ENCODE results near the gene APOC3. TPM values are rescaled to one million over a fixed set of nuclear protein-coding genes. Genes with fewer than 3 reads are reported as not detected.
A peak's percentile ranks its signal among the peaks of the same experiment; 100 is the strongest.

APOC3 gene
- total and polyA plus RNA-seq, 7 experiments from 2014 or later = not detected

DNA sequence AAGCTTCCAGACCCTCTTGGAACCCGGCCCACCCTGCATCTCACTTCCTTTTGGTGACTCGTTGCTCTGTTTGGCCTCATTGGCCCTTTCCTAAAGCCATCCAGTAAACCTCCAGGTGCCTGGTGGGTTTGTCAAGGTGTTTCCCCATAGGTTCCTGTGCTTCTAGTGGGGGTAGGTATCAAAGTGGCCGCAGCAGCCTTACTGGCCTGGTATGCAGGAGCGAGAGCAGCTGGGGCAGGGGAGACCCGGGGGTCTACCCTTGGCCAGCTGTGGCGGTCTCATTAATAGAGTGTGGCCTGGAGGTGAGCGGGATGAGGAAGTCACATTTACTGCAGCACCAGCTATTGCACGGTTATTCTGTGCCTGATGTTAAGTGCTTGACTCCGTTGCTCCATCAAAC lies 10.7 kb upstream of the APOC3 start:
- Mint-ChIP-seq H3K4me3 (no peak overlapping the region), H3K27ac (no peak overlapping the region), H3K27me3 (peaks cover 0 to 8% (median 0%) of the 10 kb centered on the region in 5 donors), H3K9me3 (no peaks in the 10 kb centered on the region), H3K4me1 (no peaks in the 10 kb centered on the region), H3K36me3 (no peaks in the 10 kb centered on the region)
- H3K4me1 ChIP-seq (ENCODE audit: control insufficient read depth in 2 of 2, insufficient read depth in 2 of 2, low read length in 2 of 2) = no peaks in the 10 kb centered on the region
- H3K4me3 ChIP-seq (ENCODE audit: low read length) = no peak overlapping the region
- intact Hi-C loops (cut with micrococcal nuclease) = no loop called here
- H3K27me3 ChIP-seq (ENCODE audit: control insufficient read depth in 2 of 2, insufficient read depth in 2 of 2, low read length in 2 of 2) = no peaks in the 10 kb centered on the region
- H3K36me3 ChIP-seq (ENCODE audit: control insufficient read depth in 2 of 3, insufficient read depth in 3 of 3, low read length in 3 of 3) = no peaks in the 10 kb centered on the region
- no peaks in the 10 kb centered on the region for H3K9me3 ChIP-seq (ENCODE audit: control insufficient read depth in 2 of 3, low read length in 3 of 3)
- no peak overlapping the region for H3K27ac ChIP-seq (ENCODE audit: low read depth, low read length)
- CTCF ChIA-PET = no interaction called here
- ATAC-seq = no peak
- POLR2A ChIA-PET = no interaction called here
- DNase-seq = no peak

DNA sequence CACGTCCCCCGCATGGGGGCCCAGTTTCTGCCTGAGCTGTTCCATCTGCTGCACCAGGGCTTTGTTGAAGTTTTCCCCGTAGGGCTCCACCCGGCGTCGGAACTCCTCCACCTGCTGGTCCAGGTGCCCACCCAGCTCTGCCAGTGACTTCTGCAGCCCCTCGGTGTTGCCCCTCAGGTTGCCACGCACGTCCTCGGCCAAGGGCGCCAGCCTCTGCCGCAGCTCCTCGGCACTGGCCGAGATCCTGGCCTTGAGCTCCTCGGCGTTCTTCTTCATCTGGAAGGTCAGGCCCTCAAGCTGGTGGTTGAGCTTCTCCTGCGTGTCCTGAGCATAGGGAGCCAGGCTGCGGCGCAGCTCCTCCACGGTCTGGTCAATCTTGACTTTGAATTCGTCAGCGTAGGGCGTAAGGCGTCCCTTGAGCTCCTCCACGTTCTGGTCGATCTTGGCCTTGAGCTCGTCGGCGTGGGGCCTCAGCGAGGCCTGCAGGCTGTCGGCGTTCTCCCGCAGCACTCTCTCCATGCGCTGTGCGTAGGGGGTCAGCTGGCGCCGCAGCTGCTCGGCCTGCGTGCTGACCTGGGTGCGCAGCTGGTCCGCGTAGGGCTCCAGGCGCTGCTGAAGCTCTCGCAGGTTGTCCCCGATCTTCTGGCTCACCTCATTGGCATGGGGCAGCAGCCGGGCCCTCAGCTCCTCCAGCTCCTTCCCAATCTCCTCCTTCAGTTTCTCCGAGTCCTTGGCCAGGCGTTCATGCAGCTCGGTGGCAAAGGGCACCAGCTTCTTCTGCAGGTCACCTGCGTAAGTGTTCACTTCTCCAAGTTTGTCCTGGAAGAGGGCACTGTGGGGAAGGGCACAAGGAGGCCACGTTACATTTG lies 8.4 kb upstream of the APOC3 start:
- Mint-ChIP-seq H3K9me3 (no peaks in the 10 kb centered on the region), H3K4me3 (no peak overlapping the region), H3K27me3 (peaks cover 0 to 4% (median 0%) of the 10 kb centered on the region in 5 donors), H3K27ac (peak overlapping the region in 1 of 9 donors; percentile 59), H3K36me3 (no peaks in the 10 kb centered on the region), H3K4me1 (no peaks in the 10 kb centered on the region)
- H3K9me3 ChIP-seq (ENCODE audit: control insufficient read depth in 2 of 3, low read length in 3 of 3) = no peaks in the 10 kb centered on the region
- ChIA-PET POLR2A (interaction anchor here (0.9 kb wide), 1 partner anchor 127 kb away, joined by 3 read pairs; no protein-coding TSS in a partner anchor), CTCF (interaction anchor here (0.5 to 1.2 kb wide), 4 partner anchors 10 to 38 kb away, joined by 3 to 4 read pairs (median 3); partner anchors contain the start of gene APOA5)
- no peak overlapping the region for H3K27ac ChIP-seq (ENCODE audit: low read depth, low read length)
- intact Hi-C loops (cut with micrococcal nuclease) = no loop called here
- no peak overlapping the region for H3K4me3 ChIP-seq (ENCODE audit: low read length)
- no peak for DNase-seq
- H3K36me3 ChIP-seq (ENCODE audit: control insufficient read depth in 2 of 3, insufficient read depth in 3 of 3, low read length in 3 of 3) = no peaks in the 10 kb centered on the region
- no peaks in the 10 kb centered on the region for H3K27me3 ChIP-seq (ENCODE audit: control insufficient read depth in 2 of 2, insufficient read depth in 2 of 2, low read length in 2 of 2)
- ATAC-seq = no peak
- no peaks in the 10 kb centered on the region for H3K4me1 ChIP-seq (ENCODE audit: control insufficient read depth in 2 of 2, insufficient read depth in 2 of 2, low read length in 2 of 2)

DNA sequence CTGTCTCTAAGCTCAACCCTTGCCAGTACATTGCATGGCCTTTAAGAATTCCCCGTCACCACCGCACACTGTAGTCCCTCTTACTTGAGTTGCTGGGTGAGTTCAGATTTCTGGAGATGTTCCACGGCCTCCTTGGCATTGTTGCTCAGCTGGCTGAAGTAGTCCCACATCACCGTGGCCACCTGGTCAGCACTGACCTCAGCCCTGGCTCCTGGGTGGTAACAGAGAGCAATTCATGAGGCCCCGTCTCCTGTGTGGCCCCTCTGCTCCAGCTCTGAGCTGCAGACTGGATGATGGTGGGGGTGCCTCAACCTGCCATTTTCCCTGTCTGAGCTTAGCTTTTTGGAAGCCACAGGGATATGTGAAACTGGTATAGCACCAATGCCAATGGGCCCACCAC lies 7.1 kb upstream of the APOC3 start:
- H3K27me3 ChIP-seq (ENCODE audit: control insufficient read depth in 2 of 2, insufficient read depth in 2 of 2, low read length in 2 of 2) = no peaks in the 10 kb centered on the region
- Mint-ChIP-seq H3K4me3 (no peak overlapping the region), H3K9me3 (no peaks in the 10 kb centered on the region), H3K27ac (no peak overlapping the region), H3K27me3 (no peaks in the 10 kb centered on the region), H3K36me3 (no peaks in the 10 kb centered on the region), H3K4me1 (no peaks in the 10 kb centered on the region)
- no peaks in the 10 kb centered on the region for H3K4me1 ChIP-seq (ENCODE audit: control insufficient read depth in 2 of 2, insufficient read depth in 2 of 2, low read length in 2 of 2)
- H3K4me3 ChIP-seq (ENCODE audit: low read length) = no peak overlapping the region
- ATAC-seq = no peak
- DNase-seq = no peak
- ChIA-PET CTCF (no interaction called here), POLR2A (no interaction called here)
- H3K9me3 ChIP-seq (ENCODE audit: control insufficient read depth in 2 of 3, low read length in 3 of 3) = no peaks in the 10 kb centered on the region
- intact Hi-C loops (cut with micrococcal nuclease) = no loop called here
- H3K27ac ChIP-seq (ENCODE audit: low read depth, low read length) = no peak overlapping the region
- no peaks in the 10 kb centered on the region for H3K36me3 ChIP-seq (ENCODE audit: control insufficient read depth in 2 of 3, insufficient read depth in 3 of 3, low read length in 3 of 3)

DNA sequence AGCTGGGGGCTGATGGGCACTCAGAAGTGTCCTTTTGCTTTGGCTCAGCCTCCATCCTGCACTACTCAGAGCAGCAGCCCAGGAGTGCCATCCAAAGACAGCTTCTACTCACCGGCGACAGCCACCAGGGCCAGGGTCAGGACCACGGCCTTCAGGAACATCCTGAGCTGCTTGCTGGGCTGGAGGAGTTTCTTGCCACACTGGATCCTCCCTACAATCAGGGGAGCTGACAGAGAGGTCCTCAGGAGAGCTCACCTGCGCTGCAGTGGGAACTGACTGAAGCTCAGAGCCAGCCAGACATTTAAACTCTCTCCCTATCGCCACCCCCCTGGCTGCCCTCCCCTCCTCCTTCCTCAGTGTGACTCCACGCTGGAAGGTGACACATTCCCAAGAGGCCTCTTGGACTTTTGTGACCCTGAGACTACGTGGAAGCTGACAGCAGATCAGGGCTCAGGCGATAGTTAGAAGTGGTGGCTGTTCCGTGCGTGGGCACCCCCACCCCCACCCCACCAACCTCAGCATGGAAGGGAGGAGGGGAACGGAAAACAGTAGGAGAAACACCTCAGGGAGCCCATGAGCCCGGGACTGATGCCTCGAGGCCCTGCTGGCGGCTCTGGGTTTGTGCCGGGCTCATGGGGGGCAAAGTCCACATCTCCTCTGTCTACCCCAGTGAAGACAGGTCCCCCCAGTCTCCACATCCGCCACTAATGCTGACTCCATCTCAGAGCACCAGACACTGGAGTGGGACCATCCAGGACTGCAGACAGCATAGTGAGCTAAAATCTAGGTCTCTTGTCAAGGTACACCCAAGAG lies 6.5 kb upstream of the APOC3 start, which contains the start of gene APOA4:
Gene APOA4 (minus strand): TSS at position 274 of the 813 bp plus-strand sequence. CDS start 113 bp downstream, at position 161.
- H3K9me3 Mint-ChIP-seq = no peaks in the 10 kb centered on the region
- Histone ChIP-seq H3K36me3 (ENCODE audit: control insufficient read depth in 2 of 3, insufficient read depth in 3 of 3, low read length in 3 of 3) (no peaks in the 10 kb centered on the region), H3K27me3 (ENCODE audit: control insufficient read depth in 2 of 2, insufficient read depth in 2 of 2, low read length in 2 of 2) (no peaks in the 10 kb centered on the region), H3K4me3 (ENCODE audit: low read length) (no peak within 1 kb of the TSS), H3K27ac (ENCODE audit: low read depth, low read length) (no peak within 1 kb of the TSS), H3K4me1 (ENCODE audit: control insufficient read depth in 2 of 2, insufficient read depth in 2 of 2, low read length in 2 of 2) (no peaks in the 10 kb centered on the region), H3K9me3 (ENCODE audit: control insufficient read depth in 2 of 3, low read length in 3 of 3) (no peaks in the 10 kb centered on the region)
- H3K27ac Mint-ChIP-seq = no peak within 1 kb of the TSS
- ChIA-PET POLR2A (no interaction called here), CTCF (no interaction called here)
- DNase-seq (no peak), ATAC-seq (no peak)
- no peaks in the 10 kb centered on the region for H3K27me3 Mint-ChIP-seq
- H3K4me3 Mint-ChIP-seq = no peak within 1 kb of the TSS
- H3K4me1 Mint-ChIP-seq = no peaks in the 10 kb centered on the region
- intact Hi-C loops (cut with micrococcal nuclease) = no loop called here
- H3K36me3 Mint-ChIP-seq = no peaks in the 10 kb centered on the region

DNA sequence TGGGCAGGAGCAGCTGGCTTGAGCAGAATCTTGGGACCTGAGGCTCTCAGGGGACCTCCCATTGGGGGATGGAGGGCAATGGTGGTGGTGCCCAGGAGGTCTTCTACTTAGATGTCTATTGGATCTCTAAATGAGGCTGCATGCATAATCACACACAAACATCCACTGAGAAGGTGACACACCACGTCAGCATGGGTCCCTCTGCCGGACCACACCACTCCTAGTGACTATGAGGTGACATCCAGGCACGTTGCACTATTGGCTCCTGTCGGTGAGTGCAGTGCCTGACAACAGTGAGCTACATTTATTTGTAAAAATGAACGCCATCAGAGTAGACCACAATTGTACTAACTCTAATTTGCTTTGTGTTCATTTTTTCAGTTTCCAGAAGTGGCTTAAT lies 4.3 kb upstream of the APOC3 start:
- no peak for ATAC-seq
- Histone ChIP-seq H3K27ac (ENCODE audit: low read depth, low read length) (no peak overlapping the region), H3K36me3 (ENCODE audit: control insufficient read depth in 2 of 3, insufficient read depth in 3 of 3, low read length in 3 of 3) (no peaks in the 10 kb centered on the region), H3K4me3 (ENCODE audit: low read length) (no peak overlapping the region), H3K9me3 (ENCODE audit: control insufficient read depth in 2 of 3, low read length in 3 of 3) (no peaks in the 10 kb centered on the region), H3K4me1 (ENCODE audit: control insufficient read depth in 2 of 2, insufficient read depth in 2 of 2, low read length in 2 of 2) (no peaks in the 10 kb centered on the region), H3K27me3 (ENCODE audit: control insufficient read depth in 2 of 2, insufficient read depth in 2 of 2, low read length in 2 of 2) (no peaks in the 10 kb centered on the region)
- no peak for DNase-seq
- no peak overlapping the region for H3K4me3 Mint-ChIP-seq
- H3K27me3 Mint-ChIP-seq = no peaks in the 10 kb centered on the region
- ChIA-PET CTCF (interaction anchor here (0.6 kb wide), 1 partner anchor 192 kb away, joined by 3 read pairs; no protein-coding TSS in a partner anchor), POLR2A (no interaction called here)
- no peaks in the 10 kb centered on the region for H3K4me1 Mint-ChIP-seq
- H3K9me3 Mint-ChIP-seq = no peaks in the 10 kb centered on the region
- no peak overlapping the region for H3K27ac Mint-ChIP-seq
- intact Hi-C loops (cut with micrococcal nuclease) = no loop called here
- no peaks in the 10 kb centered on the region for H3K36me3 Mint-ChIP-seq

DNA sequence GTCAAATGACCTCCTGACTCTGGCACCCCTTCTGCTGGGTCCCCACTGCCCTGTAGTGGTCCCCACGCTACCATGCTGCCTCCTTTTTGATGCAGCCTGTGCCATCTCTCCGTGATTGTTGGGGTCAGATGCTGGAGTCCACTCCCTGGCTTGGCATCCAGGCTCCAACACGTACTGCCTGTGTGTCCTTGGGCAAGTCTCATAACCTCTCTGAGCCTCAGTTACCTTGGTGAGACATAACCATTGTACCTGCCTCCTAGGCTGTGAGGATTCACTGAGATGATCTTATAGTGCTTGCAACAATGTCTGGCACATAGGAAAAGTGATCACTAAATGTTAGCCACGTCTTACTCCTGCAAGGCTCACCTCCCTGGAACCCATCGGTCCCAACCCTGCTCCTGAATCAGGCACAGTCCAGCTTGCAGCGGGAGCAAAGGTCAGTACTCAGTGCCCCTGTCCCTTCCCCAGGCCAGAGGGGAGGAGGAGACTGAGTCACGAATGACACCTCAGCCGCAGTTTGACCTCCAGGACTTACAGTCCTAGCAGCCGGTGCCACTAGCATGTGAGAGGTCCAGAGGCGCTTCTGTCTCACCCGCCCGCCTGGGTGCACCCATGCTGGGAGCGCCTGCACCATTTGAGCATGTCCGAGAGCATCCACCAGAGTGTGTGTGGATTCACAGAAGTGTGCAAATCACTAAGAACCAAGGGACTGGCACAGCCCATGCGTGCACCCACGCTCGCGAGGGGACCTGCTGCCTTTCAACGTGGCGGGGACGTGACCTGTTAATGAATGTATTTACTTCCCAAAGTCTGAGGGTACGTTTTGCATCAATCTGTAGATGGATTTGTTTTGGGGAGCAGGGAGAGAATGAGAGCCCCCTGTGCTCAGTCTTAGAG lies 3.6 kb upstream of the APOC3 start:
- Histone ChIP-seq H3K9me3 (ENCODE audit: control insufficient read depth in 2 of 3, low read length in 3 of 3) (no peaks in the 10 kb centered on the region), H3K4me3 (ENCODE audit: low read length) (no peak overlapping the region), H3K36me3 (ENCODE audit: control insufficient read depth in 2 of 3, insufficient read depth in 3 of 3, low read length in 3 of 3) (no peaks in the 10 kb centered on the region), H3K27ac (ENCODE audit: low read depth, low read length) (no peak overlapping the region), H3K27me3 (ENCODE audit: control insufficient read depth in 2 of 2, insufficient read depth in 2 of 2, low read length in 2 of 2) (no peaks in the 10 kb centered on the region), H3K4me1 (ENCODE audit: control insufficient read depth in 2 of 2, insufficient read depth in 2 of 2, low read length in 2 of 2) (no peaks in the 10 kb centered on the region)
- Mint-ChIP-seq H3K36me3 (no peaks in the 10 kb centered on the region), H3K27ac (no peak overlapping the region), H3K27me3 (no peaks in the 10 kb centered on the region), H3K9me3 (no peaks in the 10 kb centered on the region), H3K4me3 (no peak overlapping the region), H3K4me1 (no peaks in the 10 kb centered on the region)
- DNase-seq (no peak), ATAC-seq (no peak)
- ChIA-PET POLR2A (no interaction called here), CTCF (no interaction called here)
- intact Hi-C loops (cut with micrococcal nuclease) = no loop called here

Measured in naive thymus-derived CD4-positive, alpha-beta T cell (primary cell).